IPS-18c (cell line): ENCODE measurements around the gene PIP5K1B.

Source experiments
- H3K4me3 ChIP-seq: 2 replicates; pipeline ENCODE4 v1.7.0; 2013; ENCODE audit warnings: low read depth, mild to moderate bottlenecking, low read length, moderate library complexity; ENCODE audit not compliant: insufficient read depth
- H3K9me3 ChIP-seq: one replicate; pipeline ENCODE4 v1.6.1; 2013; ENCODE audit warnings: mild to moderate bottlenecking, low read length, moderate library complexity; ENCODE audit not compliant: control insufficient read depth, insufficient read depth

PIP5K1B gene

GRCh38 chr9:68895741-68896478 lies 190.9 kb downstream of the PIP5K1B start:
- no peak overlapping the region for H3K4me3 ChIP-seq
- H3K9me3 ChIP-seq = no peaks in the 10 kb centered on the region

GRCh38 chr9:68896486-68896885 lies 191.4 kb downstream of the PIP5K1B start:
- H3K9me3 ChIP-seq = no peaks in the 10 kb centered on the region
- H3K4me3 ChIP-seq = no peak overlapping the region

- no peaks in the 10 kb centered on the region for H3K9me3 ChIP-seq
- H3K4me3 ChIP-seq = no peak overlapping the region
Measured at GRCh38 chr9:68897577-68898145, 192.6 kb downstream of the PIP5K1B start.

- no peaks in the 10 kb centered on the region for H3K9me3 ChIP-seq
- no peak overlapping the region for H3K4me3 ChIP-seq
Measured at GRCh38 chr9:68898781-68899439, 193.9 kb downstream of the PIP5K1B start.

GRCh38 chr9:68904454-68904853 lies 199.4 kb downstream of the PIP5K1B start:
- no peak overlapping the region for H3K4me3 ChIP-seq
- H3K9me3 ChIP-seq = no peaks in the 10 kb centered on the region

GRCh38 chr9:68905129-68905528 lies 200.1 kb downstream of the PIP5K1B start:
- no peak overlapping the region for H3K4me3 ChIP-seq
- no peaks in the 10 kb centered on the region for H3K9me3 ChIP-seq

- H3K9me3 ChIP-seq = no peaks in the 10 kb centered on the region
- no peak overlapping the region for H3K4me3 ChIP-seq
Measured at GRCh38 chr9:68907910-68908309, 202.9 kb downstream of the PIP5K1B start.

GRCh38 chr9:68912561-68912960 lies 207.5 kb downstream of the PIP5K1B start:
- Histone ChIP-seq H3K4me3 (no peak overlapping the region), H3K9me3 (no peaks in the 10 kb centered on the region)

- Histone ChIP-seq H3K9me3 (no peaks in the 10 kb centered on the region), H3K4me3 (no peak overlapping the region)
Measured at GRCh38 chr9:68913054-68913453, 208.0 kb downstream of the PIP5K1B start.

GRCh38 chr9:68914751-68915150 lies 209.7 kb downstream of the PIP5K1B start:
- no peak overlapping the region for H3K4me3 ChIP-seq
- no peaks in the 10 kb centered on the region for H3K9me3 ChIP-seq

GRCh38 chr9:68919661-68920060 lies 214.6 kb downstream of the PIP5K1B start:
- H3K4me3 ChIP-seq = no peak overlapping the region
- no peaks in the 10 kb centered on the region for H3K9me3 ChIP-seq

- no peaks in the 10 kb centered on the region for H3K9me3 ChIP-seq
- no peak overlapping the region for H3K4me3 ChIP-seq
Measured at GRCh38 chr9:68920921-68921320, 215.9 kb downstream of the PIP5K1B start.

GRCh38 chr9:68923480-68923879 lies 218.4 kb downstream of the PIP5K1B start:
- no peak overlapping the region for H3K4me3 ChIP-seq
- no peaks in the 10 kb centered on the region for H3K9me3 ChIP-seq

GRCh38 chr9:68925175-68925574 lies 220.1 kb downstream of the PIP5K1B start:
- Histone ChIP-seq H3K9me3 (no peaks in the 10 kb centered on the region), H3K4me3 (no peak overlapping the region)

GRCh38 chr9:68927165-68927564 lies 222.1 kb downstream of the PIP5K1B start:
- no peak overlapping the region for H3K4me3 ChIP-seq
- no peaks in the 10 kb centered on the region for H3K9me3 ChIP-seq

GRCh38 chr9:68931821-68932220 lies 226.8 kb downstream of the PIP5K1B start:
- no peak overlapping the region for H3K4me3 ChIP-seq

GRCh38 chr9:68932458-68932857 lies 227.4 kb downstream of the PIP5K1B start:
- no peak overlapping the region for H3K4me3 ChIP-seq
- no peaks in the 10 kb centered on the region for H3K9me3 ChIP-seq

More at GRCh38 chr9:68931821-68932220, 226.8 kb downstream of the PIP5K1B start:
- H3K9me3 ChIP-seq = no peaks in the 10 kb centered on the region
